CMK (cell line): ENCODE data around the gene GLIPR2.
"Not testable (repeated sequence)": the region's sequence is repeated elsewhere in the genome, so short reads cannot be mapped to it uniquely, and the experiment has no call there.

Source experiments
- DNase-seq: peaks from one replicate; pipeline ENCODE4 v3.0.0-alpha.2; 2010; ENCODE audit warnings: low read depth

The GLIPR2 gene, protein sequence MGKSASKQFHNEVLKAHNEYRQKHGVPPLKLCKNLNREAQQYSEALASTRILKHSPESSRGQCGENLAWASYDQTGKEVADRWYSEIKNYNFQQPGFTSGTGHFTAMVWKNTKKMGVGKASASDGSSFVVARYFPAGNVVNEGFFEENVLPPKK

DNA sequence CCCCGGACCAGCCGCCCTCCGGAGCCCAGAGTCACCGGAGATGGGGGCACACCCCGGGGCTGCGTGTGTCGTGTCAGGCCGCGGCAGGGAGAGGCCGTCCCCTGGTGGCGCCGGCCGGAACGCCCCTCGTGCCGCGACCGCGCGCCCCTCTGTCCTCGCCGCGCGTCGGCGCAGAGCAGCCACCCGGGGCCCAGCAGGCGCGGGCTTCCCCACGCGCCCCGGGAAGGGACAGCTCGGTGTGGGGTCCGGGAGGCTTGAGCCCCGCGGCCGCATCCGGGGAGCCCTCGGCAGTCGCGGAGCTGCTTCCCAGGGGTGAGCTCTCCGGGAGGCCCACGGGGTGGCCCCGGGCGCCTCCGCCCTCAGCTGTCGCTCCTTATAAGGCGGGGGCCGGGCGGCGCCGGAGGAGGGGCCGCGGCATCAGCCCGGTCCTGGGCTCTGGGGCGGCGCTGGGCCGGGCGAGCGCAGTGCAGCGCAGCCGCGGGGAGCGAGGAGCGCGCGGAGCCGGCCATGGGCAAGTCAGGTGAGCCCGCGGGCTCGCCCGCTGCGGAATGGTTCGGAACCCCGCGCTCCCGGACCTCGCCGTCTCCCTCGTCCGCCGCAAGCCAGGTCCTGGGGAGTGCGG, at the start of gene GLIPR2:
TSS of gene GLIPR2 (plus strand) at position 462 of the 622 bp plus-strand sequence. CDS start at position 508, 46 bp downstream.
- no peak for DNase-seq

DNA sequence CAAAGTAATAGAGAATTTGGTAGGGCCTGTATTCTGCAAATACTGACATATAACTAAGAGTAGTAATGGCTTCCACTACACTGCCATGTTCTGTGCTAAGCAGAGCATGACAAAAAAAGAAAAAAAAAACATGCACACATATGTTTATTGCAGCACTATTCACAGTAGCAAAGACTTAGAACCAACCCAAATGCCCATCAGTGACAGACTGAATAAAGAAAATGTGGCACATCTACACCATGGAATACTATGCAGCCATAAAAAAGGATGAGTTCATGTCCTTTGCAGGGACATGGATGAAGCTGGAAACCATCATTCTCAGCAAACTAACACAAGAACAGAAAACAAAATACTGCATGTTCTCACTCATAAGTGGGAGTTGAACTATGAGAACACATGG, 49.5 kb upstream of the GLIPR2 start:
- DNase-seq, result not testable (repeated sequence)

DNA sequence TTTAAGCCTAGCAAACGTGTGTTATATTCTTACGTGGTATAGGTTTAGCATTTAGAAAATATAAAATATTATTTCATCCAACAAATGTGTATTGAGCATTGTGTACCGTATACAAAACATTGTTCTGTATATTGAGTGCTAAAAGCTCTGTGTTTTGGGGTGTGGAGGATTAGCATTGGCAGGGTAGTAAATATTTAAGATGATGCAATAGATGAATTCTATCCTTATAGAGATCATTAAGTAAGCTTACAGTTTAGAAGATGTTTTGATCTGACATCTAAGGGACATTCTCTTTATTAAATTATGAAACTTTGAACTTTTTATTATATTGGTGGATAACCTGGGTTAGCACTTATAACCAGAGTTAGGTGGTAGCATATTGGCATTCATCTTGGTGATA, 48.5 kb upstream of the GLIPR2 start:
- DNase-seq, result no peak

DNA sequence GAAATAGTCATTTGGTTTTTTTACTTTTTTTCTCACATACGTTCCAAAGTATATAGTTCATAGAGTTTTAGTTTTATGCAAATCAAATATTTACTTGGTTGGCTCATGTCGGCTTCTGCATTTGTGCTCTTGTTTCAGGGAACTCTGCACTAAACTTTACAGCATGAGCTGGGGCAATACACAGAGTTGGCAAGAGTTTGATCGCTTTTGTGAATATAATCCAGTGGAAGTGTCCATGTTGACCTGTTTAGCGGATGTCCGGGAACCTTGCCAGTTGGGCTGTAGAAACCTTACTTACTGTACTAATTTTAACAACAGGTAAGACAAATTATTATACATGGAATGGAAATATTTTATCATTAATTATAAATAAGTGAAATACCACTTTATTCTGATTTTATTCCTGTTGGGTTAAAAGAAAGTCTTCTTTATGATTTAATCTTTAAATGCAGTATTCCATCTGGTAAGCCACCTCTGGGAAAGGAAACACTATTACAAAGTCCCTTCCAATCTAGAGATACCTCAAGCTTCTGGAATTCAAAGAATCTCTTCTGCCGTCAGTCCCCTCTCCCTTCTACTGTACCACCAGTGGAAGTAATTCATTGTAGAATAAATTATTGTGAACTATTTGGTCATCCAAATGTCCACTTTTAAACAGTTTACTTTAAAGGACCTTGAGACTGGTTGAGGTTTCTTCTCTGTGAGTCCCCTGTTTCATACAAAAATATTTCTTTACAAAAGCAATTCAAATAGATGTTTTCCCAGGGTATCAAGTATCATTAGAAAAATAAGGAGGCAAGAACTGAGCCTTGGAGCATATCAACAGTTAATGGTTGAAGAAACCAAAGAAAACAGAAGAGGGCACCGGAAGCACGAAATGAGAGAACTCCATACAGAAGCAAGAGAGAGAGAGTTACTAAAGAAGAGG, 45.2 kb upstream of the GLIPR2 start:
- no peak for DNase-seq

DNA sequence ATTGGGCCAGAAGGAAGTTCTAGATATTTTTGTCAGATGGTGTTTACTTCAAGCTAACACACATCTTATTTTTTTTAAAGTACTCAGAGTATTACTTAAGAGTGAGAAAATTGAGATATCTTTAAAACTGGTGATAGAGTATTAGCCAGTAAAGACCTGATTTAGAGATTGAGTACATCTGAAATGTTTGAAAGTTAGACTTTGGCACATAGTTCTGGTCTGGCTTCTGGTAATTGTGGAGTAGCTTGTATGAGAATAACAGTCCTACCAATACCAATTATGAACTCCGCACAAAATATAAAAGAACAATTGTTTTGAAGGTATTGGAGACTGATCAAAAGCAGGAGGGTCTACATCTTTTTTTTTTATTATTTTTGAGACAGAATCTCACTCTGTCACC, 44.5 kb upstream of the GLIPR2 start:
- no peak for DNase-seq

DNA sequence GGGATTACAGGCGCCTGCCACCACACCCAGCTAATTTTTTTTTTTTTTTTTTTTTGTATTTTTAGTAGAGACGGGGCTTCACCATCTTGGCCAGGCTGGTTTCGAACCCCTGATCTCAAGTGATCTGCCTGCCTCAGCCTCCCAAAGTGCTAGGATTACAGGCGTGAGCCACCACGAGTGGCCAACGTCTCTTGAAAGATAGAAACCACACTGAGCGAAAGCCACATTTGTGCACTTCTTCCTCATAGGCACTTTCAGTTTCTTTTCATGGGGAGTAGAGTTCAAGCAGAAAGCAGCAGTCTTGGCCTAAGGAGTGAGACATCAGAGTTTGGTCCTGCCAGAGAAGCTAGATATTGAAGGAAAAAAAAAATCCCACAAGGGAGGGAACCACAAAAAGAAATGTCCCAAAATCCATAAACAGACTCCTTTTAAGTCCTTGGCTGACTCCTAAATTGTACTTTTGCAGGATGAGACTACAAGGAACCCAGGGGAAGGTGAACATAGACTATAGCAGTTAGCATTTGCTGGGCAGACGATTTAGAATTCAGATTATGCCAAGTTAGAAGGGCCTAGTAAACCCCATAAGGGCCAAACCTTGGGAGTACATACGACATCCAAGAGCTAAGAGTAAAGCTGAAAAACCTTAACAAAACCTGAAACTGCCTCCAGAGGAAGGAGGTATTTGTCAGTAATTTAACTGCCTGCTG, 43.9 kb upstream of the GLIPR2 start:
- DNase-seq, result no peak

DNA sequence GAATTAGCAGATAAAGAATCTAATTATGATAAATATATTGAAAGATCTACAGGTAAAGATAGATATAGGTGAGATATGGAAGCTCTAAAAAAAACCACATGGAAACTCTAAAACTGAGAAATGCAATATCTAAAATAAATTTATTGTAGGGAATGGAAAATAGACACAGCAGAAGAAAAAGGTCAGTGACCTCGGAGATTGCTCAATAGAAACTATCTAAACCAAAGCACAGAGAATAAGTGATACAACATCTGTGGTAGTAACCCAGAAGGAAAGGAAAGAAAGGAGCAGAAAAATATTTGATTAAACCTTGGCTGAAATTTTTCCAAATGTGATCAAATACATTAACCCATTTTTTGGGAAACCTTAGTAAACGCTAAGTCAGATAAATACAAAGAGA, 43.1 kb upstream of the GLIPR2 start:
- DNase-seq, result no peak

DNA sequence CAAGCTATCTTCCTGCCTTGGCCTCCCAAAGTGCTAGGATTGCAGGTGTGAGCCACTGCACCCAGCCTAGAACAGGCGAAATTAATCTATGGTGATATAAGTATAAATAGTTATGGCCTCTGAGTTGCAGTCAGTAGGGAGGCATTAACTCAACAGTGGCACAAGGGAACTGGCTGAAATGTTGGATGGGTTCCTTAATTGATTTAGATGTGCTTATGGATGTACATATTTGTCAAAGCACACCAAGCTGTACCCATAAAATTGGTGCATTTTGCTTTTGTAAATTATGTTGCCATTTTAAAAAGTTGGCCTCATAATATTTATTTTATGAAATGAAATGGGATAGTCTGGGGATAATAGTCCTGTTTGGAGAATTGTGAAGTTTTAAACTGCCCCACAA, 36.8 kb upstream of the GLIPR2 start:
- DNase-seq, result no peak

DNA sequence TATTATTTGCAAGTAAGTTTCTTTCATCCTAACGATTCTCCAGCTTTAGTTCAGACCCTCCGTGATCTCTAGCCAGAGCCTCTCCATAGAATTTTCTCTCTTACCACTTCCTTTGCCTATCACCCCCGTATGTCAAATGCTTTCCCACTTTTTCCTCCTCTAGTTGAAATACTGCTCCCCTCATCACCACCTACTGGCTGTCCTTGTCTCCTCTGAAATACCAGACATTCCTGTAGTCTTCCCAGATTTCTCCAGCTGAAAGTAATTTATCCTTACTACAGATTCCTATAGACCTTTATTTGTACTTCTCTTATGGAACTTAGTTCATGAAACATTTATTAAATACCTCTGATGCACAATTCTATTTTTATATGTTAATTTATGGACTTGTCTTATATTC, 36.0 kb upstream of the GLIPR2 start:
- no peak for DNase-seq

DNA sequence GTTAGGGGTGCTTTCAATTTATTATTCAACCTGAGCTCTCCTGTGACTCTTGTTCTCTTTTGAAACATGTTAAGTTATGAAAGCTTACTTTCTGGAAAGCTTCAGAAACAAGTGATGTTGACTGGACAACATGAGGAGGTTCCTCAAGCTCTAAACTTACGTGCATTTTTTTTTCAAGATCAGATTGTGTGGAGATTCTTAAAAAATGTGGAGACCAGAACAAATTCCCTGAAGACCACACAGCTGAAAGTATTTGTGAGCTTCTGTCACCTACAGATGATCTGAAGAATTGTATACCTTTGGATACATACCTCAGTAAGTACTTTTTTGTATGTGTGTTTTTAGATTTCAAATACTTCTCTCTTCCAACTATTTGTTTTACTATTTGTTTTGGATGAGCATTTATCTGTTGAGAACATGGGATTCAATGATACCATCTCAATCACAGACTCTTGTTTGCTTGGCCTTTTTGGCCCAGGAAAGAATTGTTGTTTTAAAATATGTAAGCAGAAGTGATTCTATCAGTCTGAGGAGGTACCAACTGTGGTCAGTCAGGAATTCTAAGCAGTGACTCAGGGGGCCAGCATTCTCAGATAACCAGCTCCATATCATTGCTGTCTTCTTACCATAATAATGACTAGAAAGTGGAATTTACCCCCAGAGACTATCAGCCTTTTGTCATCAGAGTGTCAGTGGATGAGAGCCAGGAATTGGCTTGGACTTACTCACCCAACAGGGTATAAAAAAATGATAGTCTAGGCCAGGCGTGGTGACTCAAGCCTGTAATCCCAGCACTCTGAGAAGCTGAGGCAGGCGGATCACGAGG, 34.4 kb upstream of the GLIPR2 start:
- no peak for DNase-seq

DNA sequence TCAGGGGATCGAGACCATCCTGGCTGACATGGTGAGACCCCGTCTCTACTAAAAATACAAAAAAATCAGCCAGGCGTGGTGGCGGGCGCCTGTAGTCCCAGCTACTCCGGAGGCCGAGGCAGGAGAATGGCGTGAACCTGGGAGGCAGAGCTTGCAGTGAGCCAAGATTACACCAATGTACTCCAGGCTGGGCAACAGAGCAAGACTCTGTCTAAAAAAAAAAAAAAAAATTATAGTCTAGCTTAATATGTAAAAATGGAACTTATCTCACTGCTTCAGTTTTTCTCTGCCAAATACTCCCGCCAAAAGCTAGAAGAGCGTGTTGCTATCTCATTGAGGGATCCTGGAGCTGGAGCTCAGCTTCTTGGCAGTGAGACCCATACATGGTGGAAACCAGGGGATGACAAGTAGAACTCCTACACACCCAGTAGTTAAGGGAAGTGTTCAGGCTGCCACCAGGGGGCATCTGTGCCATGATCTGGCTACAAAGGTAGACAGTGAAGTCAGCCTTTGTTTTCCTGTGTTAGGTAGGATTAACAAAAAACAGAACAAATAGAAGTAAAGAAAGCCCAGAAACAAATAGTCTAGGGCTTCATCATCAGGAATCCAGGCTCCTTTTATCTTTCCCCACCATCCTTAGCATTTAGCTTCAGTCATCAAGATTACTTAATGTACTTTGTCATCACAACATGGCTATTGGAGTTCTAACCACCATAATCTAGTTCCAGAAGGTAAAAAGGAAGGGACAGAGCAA, 33.6 kb upstream of the GLIPR2 start:
- peak; percentile 54 for DNase-seq

DNA sequence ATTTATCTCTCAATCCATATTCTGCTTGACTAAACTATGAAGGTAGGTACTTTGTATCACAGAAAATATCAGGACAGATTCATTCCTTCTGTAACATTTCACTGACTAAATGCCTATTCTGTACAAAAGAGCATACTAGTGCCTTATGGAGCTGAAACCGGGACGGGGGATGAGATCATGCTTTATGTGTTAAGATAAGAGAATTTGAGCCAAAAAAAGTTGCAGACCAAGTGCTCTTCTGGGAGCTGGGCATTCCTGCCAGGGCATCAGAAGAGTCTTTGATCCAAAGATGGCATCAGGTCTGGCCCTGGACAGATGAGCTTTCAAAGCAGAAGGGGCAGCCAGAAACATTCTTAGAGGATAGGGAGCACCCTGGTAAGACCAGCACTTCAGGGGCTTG, 27.5 kb upstream of the GLIPR2 start:
- DNase-seq, result no peak

DNA sequence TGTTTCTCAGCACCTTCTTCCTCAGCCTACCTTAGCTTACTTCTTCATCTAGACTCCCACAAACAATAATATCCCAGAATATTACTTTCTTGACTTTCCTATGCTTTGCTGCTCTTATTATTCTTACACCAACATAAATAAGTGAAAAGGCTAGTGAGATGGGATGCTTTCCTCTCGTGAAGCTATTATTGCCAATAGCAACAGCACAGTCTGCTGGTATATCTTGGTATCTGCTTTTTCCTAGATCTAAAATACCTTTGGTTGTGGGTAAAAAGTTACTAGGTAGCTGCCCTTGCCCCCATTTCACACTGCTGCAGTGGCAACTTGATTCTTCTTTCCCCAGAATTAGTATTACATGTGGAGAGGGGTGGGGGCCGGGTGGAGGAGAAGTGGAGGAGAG, 26.1 kb upstream of the GLIPR2 start:
- no peak for DNase-seq

DNA sequence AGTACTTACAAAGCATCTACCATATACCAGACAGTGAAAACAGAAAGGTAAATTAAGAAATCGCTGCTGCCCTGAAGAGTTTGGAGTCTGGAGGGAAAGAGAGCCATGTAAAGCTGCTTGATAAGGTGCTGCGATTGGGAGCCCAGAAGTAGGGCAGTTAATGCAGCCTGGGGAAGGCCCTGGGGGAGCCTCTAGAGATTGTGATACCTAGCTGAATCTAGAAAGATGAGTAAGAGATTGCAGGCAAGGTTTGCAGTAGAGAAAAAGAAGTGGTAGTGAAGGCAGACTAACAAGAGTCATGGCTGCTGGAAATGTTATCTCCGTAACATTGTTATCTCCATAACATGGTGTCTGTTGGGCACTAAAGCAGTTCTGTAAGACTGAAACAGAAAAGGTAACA, 24.0 kb upstream of the GLIPR2 start:
- no peak for DNase-seq

DNA sequence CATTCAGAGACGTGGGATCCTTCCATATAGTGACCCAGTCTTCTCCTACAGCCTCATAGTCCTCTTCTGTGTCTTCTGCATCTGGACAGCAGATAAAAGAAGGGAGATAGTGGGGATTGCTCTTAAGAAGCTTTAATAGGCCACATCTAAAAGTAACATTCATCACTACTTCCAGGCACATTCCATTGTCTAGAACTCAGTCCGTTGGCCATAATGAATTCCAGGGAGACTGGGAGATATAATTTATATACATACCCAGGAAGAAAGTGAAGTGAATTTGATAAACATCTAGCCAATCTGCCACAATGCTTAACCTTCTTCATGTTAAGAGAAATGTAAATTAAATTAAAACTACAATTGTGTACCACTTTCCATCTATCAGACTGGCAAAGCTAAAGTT, 22.5 kb upstream of the GLIPR2 start:
- no peak for DNase-seq

DNA sequence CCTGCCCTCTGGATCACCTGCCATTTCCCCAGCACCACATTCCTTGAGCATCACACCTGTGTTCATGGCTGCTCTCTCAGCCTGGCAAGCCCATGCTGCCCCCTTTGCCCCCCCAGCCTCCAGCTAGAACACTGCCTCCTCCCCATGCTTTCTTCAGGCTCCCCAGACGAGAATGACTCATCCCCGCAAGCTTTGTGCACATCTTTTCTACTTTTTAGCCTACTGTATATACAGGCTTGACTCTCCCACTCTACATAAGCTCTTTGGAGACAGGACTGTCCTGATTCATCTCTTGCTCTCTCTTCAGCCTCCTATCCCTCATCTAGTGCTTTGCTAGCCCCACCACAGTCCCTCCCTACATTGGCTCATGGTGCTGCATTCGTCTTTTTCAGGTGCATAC, 19.9 kb upstream of the GLIPR2 start:
- DNase-seq, result no peak

DNA sequence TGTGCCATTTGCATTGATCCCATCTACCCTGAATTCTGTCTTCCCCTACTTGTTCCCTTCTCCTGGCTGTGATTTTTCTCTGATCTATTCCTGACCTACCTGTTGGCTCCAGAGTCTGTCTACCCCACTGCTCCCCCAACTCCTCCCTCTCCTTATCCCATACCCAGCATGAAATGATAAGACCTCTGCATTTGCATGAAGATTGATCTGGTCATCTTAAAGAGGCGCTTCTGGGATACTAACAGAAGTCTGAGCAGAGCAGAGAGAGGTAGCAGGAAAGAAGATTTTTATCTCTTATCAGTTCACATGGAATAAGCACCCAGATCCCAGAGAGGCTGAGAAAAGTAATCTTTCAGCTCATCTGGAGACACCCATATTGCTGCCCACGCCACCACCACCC, 18.3 kb upstream of the GLIPR2 start:
- DNase-seq, result no peak

DNA sequence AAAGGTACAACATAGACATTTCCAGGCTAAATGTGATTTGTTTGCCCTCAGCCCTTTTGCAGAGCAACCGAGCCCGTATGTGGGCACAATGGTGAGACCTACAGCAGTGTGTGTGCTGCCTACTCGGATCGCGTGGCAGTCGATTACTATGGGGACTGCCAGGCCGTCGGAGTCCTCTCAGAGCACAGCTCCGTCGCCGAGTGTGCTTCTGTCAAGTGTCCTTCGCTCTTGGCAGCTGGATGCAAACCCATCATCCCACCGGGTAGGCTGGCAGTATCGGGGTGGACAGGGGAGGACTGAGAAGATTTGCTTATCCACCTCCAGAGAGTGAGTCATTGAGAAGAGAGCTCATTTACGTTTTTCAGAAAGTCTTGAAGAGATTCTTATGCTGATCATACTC, 17.8 kb upstream of the GLIPR2 start:
- DNase-seq, result no peak

DNA sequence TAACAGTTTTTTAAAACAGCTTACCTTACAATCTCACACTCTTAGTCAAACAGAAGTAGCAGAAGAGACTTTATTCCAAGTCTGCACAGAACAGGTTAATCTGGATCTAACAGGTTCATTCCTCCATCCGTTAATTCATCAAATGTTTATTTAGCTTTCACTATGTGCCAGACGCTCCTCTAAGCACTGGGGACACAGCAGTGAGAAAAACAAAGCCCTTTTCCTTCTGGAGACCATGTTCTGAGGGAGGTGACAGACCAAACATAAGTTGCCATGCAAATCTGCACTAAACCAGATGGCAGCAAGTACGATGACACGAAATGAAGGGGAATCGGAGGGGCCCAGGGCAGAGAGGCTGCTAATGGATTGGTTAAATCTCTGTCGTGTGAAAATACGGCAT, 17.1 kb upstream of the GLIPR2 start:
- no peak for DNase-seq

DNA sequence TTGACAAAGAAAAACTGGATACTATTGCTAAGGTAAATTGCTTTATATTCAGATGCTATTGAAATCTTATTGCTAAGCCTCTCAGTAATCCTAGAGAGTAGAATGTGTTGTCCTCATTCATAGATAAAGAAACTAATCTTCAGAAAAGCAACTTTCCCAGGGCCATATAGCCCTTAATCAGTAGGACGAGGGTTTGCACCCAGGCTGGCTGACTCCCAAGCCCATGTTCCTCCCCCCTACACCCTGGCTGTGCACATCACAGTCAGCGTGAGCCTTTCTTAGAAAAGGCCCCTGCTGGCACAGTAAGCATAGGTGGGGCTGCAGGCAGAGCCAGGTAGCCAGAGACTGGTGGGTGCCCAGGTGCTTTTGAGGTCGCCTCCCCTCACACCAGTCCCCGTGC, 15.8 kb upstream of the GLIPR2 start:
- DNase-seq, result no peak

DNA sequence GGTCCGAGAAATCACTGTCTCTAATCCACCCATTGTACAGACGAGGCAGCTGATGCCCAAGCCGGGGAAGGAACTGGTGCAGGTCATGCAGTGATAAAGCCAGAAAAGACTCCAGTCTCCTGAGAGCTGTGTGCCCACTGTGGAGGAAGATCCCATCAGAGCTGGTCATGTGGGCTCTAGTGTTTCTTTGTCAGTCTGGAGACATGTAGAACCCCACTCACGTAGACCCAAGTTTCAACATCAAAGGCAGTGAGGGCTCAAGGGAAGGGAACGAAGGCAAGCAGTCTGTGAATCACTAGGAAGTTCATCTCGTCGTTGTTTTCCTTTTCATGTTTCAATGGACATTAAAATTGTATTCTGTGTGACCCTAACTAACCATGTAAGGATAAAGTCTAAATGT, 14.6 kb upstream of the GLIPR2 start:
- no peak for DNase-seq
